Right atrium auricular region (tissue), 2 donors: Measurements from ENCODE around the gene RTP5. TPM values are rescaled to one million over a fixed set of nuclear protein-coding genes. Genes with fewer than 3 reads are reported as not detected.
"Not testable (repeated sequence)": the region's sequence is repeated elsewhere in the genome, so short reads cannot be mapped to it uniquely, and the experiment has no call there.

Experiments
- DNase-seq: peaks from one replicate; pipeline ENCODE4 v3.0.0-alpha.2; 2019; ENCODE audit warnings: low spot score
- H3K27ac ChIP-seq, 2 donors: fragments of 200-600 bp; sonication (generic); 1 replicate in 1 of 2; 2 replicates in 1 of 2; pipeline ENCODE4 v1.5.1; 2016 to 2019
- H3K27me3 ChIP-seq, 2 donors: fragments of 200-600 bp; sonication (generic); one replicate each; pipeline versions ENCODE4 v1.5.1 to v1.6.0; 2017 to 2019
- H3K36me3 ChIP-seq: fragments of 200-600 bp; sonication (generic); one replicate; pipeline ENCODE4 v1.5.1; 2016
- H3K4me1 ChIP-seq, 2 donors: fragments of 200-600 bp; sonication (generic); one replicate each; pipeline versions ENCODE4 v1.5.1 to v1.6.0; 2017 to 2019
- H3K4me3 ChIP-seq, 2 donors: fragments of 200-600 bp; sonication (generic); 1 replicate in 1 of 2; 2 replicates in 1 of 2; pipeline ENCODE4 v1.5.1; 2017 to 2019; ENCODE audit warnings: mild to moderate bottlenecking in 1 of 2, moderate library complexity in 1 of 2
- H3K9me3 ChIP-seq, 2 donors: fragments of 200-600 bp; sonication (generic); one replicate each; pipeline ENCODE4 v1.5.1; 2019
- CTCF ChIP-seq, 2 donors: fragments of 200-600 bp; sonication (generic); IDR thresholded peaks; one replicate each; pipeline ENCODE4 v1.5.1; 2019; ENCODE audit warnings: antibody characterized with exemption in 2 of 2
- total RNA-seq, 2 donors: library from RNA; depleted of rRNA; stranded (reverse); fragments of >200 nt; gene quantifications; one replicate each; pipeline ENCODE4 v1.1.0, GENCODE V29; 2016

Gene RTP5
- total RNA-seq, 2 donors from 2014 or later = not detected

GRCh38 chr2:241906826-241907570 lies 37.5 kb downstream of the RTP5 start:
- DNase-seq = no peak
- peaks cover 0 to 3% of the 10 kb centered on the region in 2 donors for H3K4me1 ChIP-seq
- no peak overlapping the region for H3K27ac ChIP-seq
- H3K9me3 ChIP-seq = no peaks in the 10 kb centered on the region
- no peak overlapping the region for H3K4me3 ChIP-seq
- no peaks in the 10 kb centered on the region for H3K27me3 ChIP-seq
- no peak for TF ChIP-seq CTCF (IDR thresholded peaks at IDR 0.05)
- no peaks in the 10 kb centered on the region for H3K36me3 ChIP-seq

- not testable (repeated sequence) for DNase-seq, H3K4me1 ChIP-seq, H3K36me3 ChIP-seq, H3K27me3 ChIP-seq, H3K27ac ChIP-seq, H3K9me3 ChIP-seq, H3K4me3 ChIP-seq
Observed at GRCh38 chr2:241907831-241908230, 38.3 kb downstream of the RTP5 start.

GRCh38 chr2:241908686-241909420 lies 39.3 kb downstream of the RTP5 start:
- no peaks in the 10 kb centered on the region for H3K4me1 ChIP-seq
- H3K4me3 ChIP-seq = no peak overlapping the region
- TF ChIP-seq CTCF (IDR thresholded peaks at IDR 0.05) = no peak
- H3K36me3 ChIP-seq = no peaks in the 10 kb centered on the region
- H3K27me3 ChIP-seq = no peaks in the 10 kb centered on the region
- peaks cover 0 to 9% of the 10 kb centered on the region in 2 donors for H3K9me3 ChIP-seq
- H3K27ac ChIP-seq = no peak overlapping the region
- DNase-seq = no peak

- Histone ChIP-seq H3K27me3 (no peaks in the 10 kb centered on the region), H3K27ac (no peak overlapping the region), H3K9me3 (peaks cover 0 to 10% of the 10 kb centered on the region in 2 donors), H3K4me1 (no peaks in the 10 kb centered on the region), H3K36me3 (no peaks in the 10 kb centered on the region), H3K4me3 (no peak overlapping the region)
- DNase-seq = no peak
- TF ChIP-seq CTCF (IDR thresholded peaks at IDR 0.05) = no peak
Observed at GRCh38 chr2:241909769-241910168, 40.2 kb downstream of the RTP5 start.

- Histone ChIP-seq H3K4me1 (no peaks in the 10 kb centered on the region), H3K4me3 (no peak overlapping the region), H3K9me3 (peaks cover 0 to 10% of the 10 kb centered on the region in 2 donors), H3K36me3 (no peaks in the 10 kb centered on the region), H3K27ac (no peak overlapping the region), H3K27me3 (no peaks in the 10 kb centered on the region)
- no peak for TF ChIP-seq CTCF (IDR thresholded peaks at IDR 0.05)
- DNase-seq = no peak
Observed at GRCh38 chr2:241910604-241911520, 41.3 kb downstream of the RTP5 start.

- Histone ChIP-seq H3K27me3 (no peaks in the 10 kb centered on the region), H3K36me3 (no peaks in the 10 kb centered on the region), H3K4me3 (no peak overlapping the region), H3K9me3 (peaks cover 0 to 10% of the 10 kb centered on the region in 2 donors), H3K27ac (no peak overlapping the region), H3K4me1 (no peaks in the 10 kb centered on the region)
- DNase-seq = no peak
- no peak for TF ChIP-seq CTCF (IDR thresholded peaks at IDR 0.05)
Observed at GRCh38 chr2:241911551-241911950, 42.0 kb downstream of the RTP5 start.
